Measurements from ENCODE around the gene TUBE1. TPM values are rescaled to one million over a fixed set of nuclear protein-coding genes. Genes with fewer than 3 reads are reported as not detected.
"Not testable (repeated sequence)": the region's sequence is repeated elsewhere in the genome, so short reads cannot be mapped to it uniquely, and the experiment has no call there.

Gene TUBE1
- total RNA-seq, 1 donor from 2014 or later: 31.8 TPM

DNA sequence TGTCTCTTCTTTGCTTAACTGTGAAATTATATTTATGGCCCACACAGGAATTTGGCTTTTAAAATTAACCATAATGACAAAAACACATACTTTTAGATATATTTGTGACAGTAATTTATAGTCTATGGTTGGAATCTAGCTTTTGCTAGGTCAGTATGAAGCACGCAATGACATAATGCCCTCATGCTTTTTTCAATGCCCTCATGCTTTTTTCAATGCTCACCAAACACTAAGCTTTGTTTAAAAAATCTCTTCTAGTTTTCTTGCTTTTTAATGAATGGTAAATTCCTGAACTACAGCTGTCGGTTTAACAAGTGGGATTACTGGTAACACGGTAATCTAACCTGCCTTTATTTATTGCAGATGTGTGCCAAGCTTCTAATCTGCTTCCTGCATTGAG lies 20.7 kb downstream of the TUBE1 start:
- intact Hi-C loops (cut with micrococcal nuclease): no loop called here
- ATAC-seq (no peak), DNase-seq (no peak)

DNA sequence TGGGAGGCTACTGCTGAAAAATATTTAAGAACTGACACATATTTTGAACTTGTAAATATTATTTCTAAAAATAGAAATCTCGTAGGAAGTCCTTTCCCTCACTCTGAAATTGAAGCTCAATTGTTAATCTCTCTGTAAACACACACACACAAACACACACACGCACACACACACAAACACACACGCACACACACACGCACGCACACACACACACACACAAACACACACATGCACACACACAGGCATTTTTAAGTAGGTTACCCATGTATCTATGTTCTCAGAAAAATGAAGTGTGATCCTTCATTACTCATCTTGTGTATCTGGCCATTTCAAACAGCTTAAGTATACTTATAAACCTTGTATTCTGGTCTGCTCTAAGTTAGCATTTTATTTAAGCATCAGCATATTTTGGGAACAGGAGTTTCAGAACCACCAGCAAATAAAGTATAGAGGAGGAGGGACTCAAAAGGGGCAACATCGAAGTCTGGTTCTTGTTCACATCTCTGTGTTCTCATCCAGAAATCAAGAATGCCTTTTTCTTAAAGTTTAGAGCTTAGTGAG lies 21.8 kb downstream of the TUBE1 start:
- intact Hi-C loops (cut with micrococcal nuclease): no loop called here
- ATAC-seq: no peak
- DNase-seq: no peak

DNA sequence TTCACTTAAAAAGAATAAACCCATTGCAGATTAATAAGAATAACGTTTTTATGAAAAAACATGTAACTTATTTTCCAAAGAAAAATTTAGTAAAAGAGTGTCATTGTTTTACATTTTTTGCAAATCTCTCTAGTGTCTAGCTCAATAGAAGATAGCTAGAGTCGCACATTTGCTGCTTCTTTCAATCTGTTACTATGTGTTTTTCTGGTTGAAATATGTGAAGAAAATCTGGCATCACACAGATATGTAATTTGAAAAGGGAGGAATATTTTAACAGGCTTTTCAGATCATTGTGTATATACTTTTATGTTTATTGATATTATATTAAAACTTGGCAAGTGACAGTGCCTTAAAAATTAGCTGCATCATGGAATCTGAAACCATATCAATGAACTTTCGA lies 24.3 kb downstream of the TUBE1 start:
- ATAC-seq (no peak), DNase-seq (no peak)
- intact Hi-C loops (cut with micrococcal nuclease): no loop called here

DNA sequence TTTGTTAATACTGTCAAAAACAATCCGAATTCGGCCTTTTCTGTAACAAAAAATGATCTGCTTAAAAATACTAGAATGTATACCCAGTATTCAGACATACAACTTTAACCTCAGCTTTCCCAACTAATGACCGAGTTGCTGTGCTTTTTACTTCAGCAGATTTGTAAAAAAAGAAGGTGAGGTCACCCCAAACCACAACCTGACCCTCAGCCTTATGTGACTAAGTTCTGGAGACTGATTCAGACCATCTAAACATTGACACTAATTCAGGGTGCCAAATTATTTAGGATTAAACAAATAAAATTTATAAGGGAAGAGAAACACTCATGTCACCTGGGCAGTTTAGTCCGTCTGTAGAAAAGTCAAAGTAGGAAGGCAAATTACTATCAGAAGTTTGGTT lies 25.7 kb downstream of the TUBE1 start:
- no peak for DNase-seq
- ATAC-seq: no peak
- intact Hi-C loops (cut with micrococcal nuclease): no loop called here

DNA sequence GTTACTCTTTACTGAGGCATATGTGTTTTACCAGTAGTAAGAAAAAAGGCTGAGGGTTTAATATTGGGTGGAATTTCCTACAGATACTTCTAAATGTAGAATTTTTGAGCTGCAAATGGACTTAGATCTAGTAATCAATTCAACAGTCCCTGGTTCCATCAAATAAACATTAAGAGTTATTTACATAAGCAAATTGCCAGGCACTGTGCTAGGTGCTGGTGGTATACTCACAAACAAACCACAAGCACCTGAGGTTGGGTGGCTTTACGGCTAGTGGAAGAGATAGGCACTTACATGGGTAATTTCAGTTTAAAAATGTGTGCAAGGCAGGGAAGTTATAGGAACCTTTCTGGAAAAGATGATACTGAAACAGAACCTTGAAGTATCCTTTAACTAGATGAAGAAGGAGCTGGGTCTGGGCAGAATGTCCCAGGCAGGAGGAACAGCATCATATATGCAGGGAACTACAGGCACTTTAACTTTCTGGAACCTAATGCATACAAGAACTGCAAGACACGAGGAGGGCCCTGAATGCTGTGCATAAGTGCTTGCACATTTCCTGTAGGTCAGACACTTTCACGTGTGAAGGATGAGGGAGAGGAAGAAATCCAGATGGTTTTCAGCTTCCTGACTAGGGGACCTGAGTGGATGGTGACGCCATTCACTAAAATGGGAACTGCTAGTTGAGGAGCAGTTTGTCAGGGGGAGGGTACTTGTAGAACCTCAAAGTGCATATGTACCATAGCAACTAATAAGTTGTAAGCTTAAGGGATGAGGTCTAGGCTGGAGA lies 28.8 kb downstream of the TUBE1 start:
- ATAC-seq (no peak), DNase-seq (no peak)
- intact Hi-C loops (cut with micrococcal nuclease): no loop called here

DNA sequence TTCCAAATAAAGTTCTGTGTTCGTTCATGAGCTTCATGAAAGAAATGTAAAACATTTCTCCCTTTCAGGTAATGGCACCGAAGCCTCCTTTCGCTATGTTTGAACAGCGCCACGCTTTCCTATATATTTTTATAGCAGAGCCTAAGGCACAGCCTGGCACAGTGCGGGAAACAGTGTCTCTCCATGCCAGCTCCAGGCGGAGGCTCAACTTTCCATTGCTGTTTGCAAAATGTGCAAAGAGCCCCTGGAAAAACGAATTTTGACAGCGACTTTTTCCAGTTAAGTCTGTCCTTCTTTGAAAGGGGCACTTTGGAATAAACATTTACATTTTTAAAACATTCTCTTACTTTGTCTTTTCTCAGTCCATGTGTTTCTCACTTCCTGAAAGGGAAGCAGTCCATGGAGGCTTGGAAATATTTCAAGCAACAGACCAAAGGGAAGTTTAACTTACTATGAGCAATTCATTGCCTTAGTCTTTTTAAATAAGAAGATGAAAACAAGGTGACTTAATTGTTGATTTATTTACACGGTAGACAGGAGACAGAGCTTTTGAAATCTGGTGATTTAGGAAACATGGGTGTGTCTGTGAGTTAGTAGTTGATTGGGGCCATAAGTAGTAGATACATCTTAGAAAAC lies 32.6 kb downstream of the TUBE1 start:
- intact Hi-C loops (cut with micrococcal nuclease): no loop called here
- no peak for DNase-seq

DNA sequence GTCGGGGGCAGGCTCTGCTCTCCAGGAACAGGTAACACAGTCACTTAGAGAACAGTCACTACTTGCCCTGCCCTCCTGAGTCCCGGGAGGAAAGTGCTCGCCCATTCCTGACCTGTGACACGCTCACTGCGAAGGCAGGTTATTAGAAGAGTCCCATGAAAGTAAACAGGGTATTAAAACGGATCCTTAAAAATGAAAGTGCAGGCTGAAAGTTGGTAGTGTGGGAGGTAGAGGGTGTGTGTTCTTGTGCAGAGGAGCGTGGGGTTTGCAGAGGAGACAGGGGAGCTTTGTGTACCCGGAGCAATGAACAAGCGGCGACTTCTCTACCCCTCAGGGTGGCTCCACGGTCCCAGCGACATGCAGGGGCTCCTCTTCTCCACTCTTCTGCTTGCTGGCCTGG lies 33.3 kb downstream of the TUBE1 start, which contains the start of gene CCN6:
Gene CCN6 (plus strand): TSS at position 104 of the 400 bp plus-strand sequence. CDS start 254 bp downstream, at position 358.
- no peak for ATAC-seq
- no peak for DNase-seq
- intact Hi-C loops (cut with micrococcal nuclease): no loop called here

More for the DNA sequence above, 32.6 kb downstream of the TUBE1 start:
- ATAC-seq: no peak

DNA sequence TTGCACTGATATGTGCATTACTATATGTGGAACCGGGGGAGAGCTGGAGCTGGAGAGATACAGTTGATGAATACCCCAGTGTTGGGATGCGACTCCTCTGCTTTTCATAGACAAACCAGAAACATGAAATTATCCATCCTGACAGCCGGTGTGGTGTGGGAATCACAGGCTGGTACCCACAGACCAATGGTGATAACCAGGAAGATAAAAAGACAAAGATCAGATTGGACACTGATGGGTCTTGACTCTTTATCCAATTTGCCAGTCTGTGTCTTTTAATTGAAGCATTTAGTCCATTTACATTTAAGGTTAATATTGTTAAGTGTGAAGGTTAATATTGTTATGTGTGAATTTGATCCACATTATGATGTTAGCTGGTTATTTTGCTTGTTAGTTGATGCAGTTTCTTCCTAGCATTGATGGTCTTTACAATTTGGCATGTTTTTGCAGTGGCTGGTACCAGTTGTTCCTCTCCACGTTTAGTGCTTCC lies 36.0 kb downstream of the TUBE1 start:
- ATAC-seq; DNase-seq; intact Hi-C loops (cut with micrococcal nuclease): not testable (repeated sequence)

DNA sequence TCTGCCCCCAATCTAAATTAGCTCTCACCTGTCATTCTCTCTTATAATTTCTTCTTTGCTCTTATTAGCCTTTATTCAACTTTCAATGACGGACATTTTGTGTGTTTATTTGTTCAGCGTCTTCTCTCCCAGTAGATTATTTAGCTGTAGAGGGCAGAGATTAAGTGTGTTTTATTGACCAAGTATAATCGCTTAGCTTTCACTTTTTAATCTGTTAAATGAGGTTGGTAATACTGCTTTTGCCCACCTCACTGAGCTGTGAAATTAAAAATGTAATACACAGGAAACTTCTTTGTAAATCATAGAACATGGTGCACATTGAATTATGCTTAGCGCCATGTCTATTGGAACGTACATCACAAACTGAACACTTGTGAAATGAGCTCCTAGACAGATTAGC lies 36.9 kb downstream of the TUBE1 start:
- DNase-seq (no peak), ATAC-seq (no peak)
- intact Hi-C loops (cut with micrococcal nuclease): no loop called here

DNA sequence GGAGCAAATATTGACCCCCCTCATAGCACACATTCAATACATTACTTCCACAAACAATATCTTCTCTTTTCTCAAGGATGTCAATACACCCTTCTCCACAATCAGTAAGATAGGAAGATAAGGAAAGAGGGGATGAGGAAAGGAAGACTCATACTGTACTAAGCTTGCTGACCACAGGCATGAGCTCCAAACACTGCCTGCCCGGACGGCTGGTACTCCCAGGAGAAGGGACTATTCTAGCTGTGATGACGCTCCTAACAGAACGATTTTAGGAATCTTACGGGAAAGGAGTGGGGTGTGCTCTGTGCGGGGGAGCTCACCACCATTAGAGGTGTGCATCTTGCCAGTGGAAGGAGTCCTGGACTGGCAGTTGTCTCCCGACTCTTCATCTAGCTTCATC lies 37.3 kb downstream of the TUBE1 start:
- ATAC-seq: no peak
- intact Hi-C loops (cut with micrococcal nuclease): no loop called here

DNA sequence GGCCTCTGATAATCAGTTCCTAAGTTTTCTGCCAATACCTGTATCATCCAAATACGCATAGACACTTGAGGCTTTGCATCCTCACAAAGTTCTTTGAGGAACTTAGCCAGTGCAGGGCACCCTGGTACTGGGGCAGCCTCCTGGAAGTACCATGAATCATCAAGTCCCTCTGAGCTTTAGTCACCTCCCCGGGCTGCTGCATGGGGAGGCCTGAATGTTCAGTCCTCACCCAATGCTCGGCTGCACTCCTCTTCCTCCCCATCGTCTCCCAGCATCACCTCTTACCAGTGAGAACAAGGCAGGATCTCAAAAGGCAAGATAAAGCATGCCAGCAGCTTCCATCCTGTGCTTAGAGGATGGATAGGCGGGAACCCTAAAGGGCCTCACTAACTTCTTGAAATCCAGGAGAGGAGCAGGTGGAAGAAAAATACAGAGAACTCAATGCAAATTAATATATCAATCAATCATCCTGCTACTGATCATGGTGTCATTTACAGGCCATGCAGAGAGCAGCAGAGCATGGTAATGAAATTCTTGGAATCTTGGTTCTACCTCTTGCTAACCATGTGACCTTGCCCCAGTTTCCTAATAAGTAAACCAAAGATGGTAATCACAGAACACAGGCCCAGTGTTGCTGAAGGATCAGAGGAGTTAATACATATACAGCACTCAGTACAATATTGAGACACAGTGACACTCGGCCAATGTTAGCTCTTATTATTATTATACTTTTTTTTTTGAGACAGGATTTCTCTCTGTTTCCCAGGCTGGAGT lies 38.1 kb downstream of the TUBE1 start:
- ATAC-seq (no peak), DNase-seq (no peak)
- intact Hi-C loops (cut with micrococcal nuclease): no loop called here

More for the DNA sequence above, 37.3 kb downstream of the TUBE1 start:
- no peak for DNase-seq

DNA sequence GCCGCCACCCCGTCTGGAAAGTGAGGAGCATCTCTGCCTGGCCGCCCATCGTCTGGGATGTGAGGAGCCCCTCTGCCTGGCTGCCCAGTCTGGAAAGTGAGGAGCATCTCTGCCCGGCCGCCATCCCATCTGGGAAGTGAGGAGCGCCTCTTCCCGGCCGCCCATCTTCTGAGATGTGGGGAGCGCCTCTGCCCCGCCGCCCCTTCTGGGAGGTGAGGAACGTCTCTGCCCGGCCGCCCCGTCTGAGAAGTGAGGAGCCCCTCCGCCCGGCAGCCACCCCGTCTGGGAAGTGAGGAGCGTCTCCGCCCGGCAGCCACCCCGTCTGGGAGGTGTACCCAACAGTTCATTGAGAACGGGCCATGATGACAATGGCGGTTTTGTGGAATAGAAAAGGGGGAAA lies 39.8 kb downstream of the TUBE1 start:
- intact Hi-C loops (cut with micrococcal nuclease); DNase-seq; ATAC-seq: not testable (repeated sequence)

DNA sequence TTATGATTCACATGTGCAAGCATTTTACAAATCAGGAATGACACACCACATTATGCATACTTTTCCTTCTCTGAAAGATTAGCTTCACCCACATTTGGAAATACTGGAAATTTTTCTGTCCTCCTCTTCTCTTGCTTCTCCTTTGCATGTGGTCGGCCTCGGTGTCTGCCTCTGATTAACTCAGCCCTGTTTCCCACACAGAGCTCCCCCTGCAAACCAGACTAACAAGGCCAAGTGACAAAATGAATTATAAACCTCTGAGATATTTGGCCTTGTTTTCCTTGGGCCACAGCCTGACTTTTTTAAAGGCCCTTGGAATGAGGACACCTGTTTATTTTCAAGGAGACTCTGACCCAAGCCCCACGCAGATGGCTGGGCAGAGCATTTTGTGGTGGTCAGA lies 42.4 kb downstream of the TUBE1 start:
- no peak for DNase-seq
- ATAC-seq: no peak
- intact Hi-C loops (cut with micrococcal nuclease): no loop called here

DNA sequence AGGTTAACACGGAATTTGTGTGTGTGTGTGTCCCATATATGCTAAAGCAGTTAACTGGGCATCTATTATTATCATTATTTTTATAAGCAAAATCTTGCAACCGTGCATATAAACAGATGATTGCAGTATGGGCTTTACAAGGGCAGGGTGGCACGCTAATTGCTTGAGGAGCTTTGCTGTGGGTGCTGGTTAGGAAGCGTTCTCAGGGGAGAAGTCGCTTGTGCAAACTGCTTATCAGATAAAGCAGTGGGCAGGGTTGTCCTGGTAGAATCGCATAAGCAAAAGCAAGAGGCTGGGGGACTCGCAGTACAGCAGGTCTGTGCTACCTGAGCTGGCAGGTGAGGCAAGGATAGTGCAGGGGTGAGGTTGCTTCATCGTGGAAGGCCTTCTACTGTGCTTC lies 43.1 kb downstream of the TUBE1 start:
- intact Hi-C loops (cut with micrococcal nuclease): no loop called here
- no peak for DNase-seq
- ATAC-seq: no peak

DNA sequence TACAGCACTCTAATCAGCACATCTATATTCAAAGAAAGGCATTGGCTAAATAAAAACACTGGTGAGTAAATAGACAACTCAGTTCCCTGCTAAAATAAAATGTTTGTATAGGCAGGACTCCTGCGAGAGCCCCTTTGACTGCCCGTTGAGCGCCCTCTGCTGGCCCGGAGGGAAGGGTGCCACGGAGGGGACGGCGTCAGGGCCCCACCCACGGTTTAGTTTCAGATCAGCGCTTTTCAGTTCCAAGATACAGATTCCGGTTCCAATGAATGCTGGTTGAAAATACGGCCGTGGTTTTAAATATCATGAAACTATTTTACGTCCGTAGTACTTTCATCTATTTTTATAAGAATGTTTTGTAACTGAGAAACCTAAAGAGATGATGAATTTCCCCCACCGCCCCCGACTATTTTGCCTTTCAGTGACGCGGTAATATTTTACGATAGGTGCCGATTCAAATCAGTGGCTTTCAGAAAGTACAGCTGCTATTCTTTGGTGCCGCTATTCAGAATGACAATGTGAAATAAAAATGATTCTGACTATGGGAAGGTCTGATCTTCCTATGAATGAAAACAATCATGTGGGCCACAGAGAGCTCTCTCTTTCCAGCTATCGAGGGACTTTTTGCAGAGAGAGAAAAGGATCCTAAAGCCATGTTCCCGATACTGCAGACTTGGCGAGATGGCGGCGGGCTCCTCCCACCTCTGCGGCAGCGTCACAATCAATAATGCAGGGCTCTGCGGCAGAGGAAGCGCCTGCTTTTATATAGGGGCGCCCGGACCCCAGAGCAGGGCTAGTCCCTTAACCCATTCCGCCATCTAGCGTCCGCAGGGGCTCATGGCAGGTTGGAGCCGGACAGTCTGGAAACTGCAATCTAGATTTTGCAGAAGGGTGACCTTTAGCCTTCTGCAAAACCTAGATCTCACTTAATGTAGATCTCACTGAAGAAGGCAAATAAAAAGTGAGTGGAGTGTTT lies 44.0 kb downstream of the TUBE1 start:
- intact Hi-C loops (cut with micrococcal nuclease): no loop called here
- ATAC-seq (peak; percentile 96), DNase-seq (peak; percentile 90)

DNA sequence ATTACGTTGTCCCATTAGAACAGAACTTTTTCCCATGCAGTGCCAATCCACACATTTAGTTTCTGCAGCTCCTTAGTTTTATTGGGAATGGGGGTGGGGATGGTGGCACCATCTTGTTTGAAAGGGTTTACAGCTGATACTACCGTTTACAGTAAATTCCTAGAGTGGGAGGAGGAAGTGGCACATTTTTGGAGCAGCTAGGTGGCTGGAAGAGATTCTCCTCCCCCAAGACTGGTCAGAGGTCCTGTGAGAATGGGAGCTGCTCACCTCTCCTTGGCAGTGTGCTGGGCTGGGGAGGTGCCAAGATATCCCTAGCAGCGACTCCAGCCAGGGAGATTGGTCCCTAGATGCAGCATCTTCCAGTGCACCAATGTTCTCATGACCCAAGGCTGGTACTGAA lies 45.7 kb downstream of the TUBE1 start:
- intact Hi-C loops (cut with micrococcal nuclease): no loop called here
- DNase-seq: no peak
- ATAC-seq: no peak

DNA sequence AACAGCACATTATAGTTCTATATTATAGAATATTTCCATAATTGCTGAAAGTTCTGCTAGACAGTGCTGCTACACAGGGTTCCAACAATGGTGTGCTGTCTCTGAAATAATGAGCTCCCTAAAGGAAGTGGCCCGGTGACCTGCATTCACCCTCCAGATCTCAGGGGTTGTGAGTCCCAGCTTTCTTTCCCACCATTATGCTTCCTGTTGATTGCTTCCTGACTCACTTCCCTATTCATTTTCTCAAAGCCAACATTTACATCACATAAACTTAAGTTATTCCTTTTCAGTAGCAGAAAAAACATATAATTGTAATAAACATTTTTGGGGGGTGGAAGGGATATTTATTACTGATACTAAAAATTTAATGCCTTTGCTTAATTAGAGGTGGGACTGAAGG lies 46.3 kb downstream of the TUBE1 start:
- intact Hi-C loops (cut with micrococcal nuclease): no loop called here
- ATAC-seq (no peak), DNase-seq (no peak)

DNA sequence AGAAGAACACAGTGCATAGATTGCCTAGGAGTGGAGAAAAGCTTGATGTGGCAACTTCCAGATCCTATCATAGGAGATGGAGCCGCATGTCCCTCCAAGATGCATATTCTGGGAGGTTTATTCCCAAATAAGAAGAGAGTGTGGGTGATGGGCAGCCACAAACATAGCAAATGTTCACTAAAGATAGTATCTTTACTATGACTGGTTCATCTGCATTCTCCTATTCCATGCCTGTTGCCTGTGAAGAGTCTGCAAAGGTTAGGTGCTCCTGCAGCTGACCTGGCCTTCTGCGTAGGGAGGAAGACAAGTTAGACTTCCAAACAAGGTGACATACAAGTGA lies 47.9 kb downstream of the TUBE1 start:
- ATAC-seq (no peak), DNase-seq (no peak)

More for the DNA sequence above, 47.9 kb downstream of the TUBE1 start:
- intact Hi-C loops (cut with micrococcal nuclease): no loop called here
